Stimulated activated naive CD8-positive, alpha-beta T cell treated with anti-CD3 and anti-CD28 coated beads, Interleukin-15, amount 100 ng/mL, for 72 hours (primary cell): Measurements from ENCODE around the gene MAP6D1.

Source experiments
- ATAC-seq: fragments of 150-1000 bp; cut with Tn5 transposase; 2 replicates; pipeline ENCODE4 v1.10.0; 2021; ENCODE audit warnings: mild to moderate bottlenecking, moderate library complexity
- DNase-seq, 2 donors: peaks; one replicate each; pipeline ENCODE4 v3.0.0; 2021 to 2022
- H3K27ac Mint-ChIP-seq, 2 donors: one replicate each; pipeline ENCODE4 v1.8.0; 2022; ENCODE audit warnings: mild to moderate bottlenecking in 2 of 2, mixed read lengths in 2 of 2, moderate library complexity in 2 of 2
- H3K27me3 Mint-ChIP-seq: one replicate; pipeline ENCODE4 v1.8.0; 2022; ENCODE audit warnings: mixed read lengths
- H3K4me1 Mint-ChIP-seq: one replicate; pipeline ENCODE4 v1.8.0; 2022; ENCODE audit warnings: mild to moderate bottlenecking, mixed read lengths
- H3K4me3 Mint-ChIP-seq, 2 donors: one replicate each; pipeline ENCODE4 v1.8.0; 2022; ENCODE audit warnings: mild to moderate bottlenecking in 2 of 2, mixed read lengths in 2 of 2, moderate library complexity in 1 of 2
- H3K9me3 Mint-ChIP-seq, 2 donors: one replicate each; pipeline ENCODE4 v1.8.0; 2022; ENCODE audit warnings: mixed read lengths in 2 of 2

The MAP6D1 gene

DNA sequence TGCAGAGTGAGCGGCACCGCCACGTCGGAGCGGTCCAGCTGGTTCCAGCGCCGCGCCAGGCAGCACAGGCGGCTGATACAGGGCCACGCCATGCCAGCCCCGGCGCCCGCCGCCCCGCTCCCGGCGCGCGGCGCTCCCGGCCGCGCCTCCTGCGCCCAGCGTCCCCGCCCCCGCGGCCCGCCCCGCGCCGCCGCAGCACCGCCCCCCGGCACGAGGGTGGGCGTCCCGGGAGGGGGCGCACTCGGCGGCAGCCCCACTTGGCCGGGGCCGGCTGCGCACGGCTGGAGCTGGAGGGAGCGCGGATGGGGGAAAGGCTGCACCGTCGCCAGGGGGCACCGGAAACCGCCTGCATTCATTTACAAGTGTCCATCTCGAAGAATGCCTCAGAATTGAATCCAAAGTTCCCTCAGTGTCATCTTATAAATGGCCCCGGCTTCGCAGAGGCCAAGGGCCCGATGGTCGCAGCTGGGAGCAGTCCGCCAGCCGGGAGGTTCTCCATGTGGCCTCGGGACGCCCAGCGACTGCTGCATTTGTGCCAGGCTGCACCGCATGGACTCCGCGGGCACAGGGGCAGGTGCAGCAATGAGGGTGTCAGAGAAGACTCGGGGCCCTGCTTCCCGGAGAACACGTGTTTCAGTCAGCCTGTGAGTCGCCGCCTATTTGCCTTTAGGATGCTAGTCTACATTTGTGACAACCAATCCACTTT, at the start of gene MAP6D1:
Gene MAP6D1, minus strand, starts transcription at position 122 of the 706 bp plus-strand sequence. Its CDS starts 30 bp downstream, at position 92.
- peak within 1 kb of the TSS; percentile 72 to 82 for H3K4me3 Mint-ChIP-seq
- ATAC-seq: peak; percentile 78
- peaks cover 21% of the 10 kb centered on the region for H3K4me1 Mint-ChIP-seq
- DNase-seq: peak; percentile 55 to 61
- no peaks in the 10 kb centered on the region for H3K27me3 Mint-ChIP-seq
- H3K27ac Mint-ChIP-seq: peak within 1 kb of the TSS; percentile 43 to 78
- no peaks in the 10 kb centered on the region for H3K9me3 Mint-ChIP-seq

DNA sequence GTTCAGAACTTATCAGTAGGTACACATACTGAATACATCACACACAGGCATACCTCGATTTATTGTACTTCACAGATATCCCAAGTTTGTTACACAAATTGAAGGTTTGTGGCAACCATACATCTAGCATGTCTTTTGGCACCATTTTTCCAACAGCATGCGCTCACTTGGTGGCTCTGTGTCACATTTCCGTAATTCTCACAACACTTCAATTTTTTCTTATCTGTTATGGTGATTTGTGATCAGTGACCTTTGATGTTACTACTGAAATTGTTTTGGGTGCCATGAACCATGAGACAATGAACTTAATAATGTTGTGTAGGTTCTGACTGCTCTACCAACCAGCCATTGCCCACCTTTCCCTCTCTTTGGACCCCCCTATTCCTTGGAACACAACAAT, 48.5 kb upstream of the MAP6D1 start:
- peak overlapping the region in 1 of 2 donors; percentile 84 for H3K27ac Mint-ChIP-seq
- no peak overlapping the region for H3K4me3 Mint-ChIP-seq
- no peaks in the 10 kb centered on the region for H3K9me3 Mint-ChIP-seq
- H3K4me1 Mint-ChIP-seq: peaks cover 40% of the 10 kb centered on the region
- DNase-seq: no peak
- H3K27me3 Mint-ChIP-seq: no peaks in the 10 kb centered on the region
- ATAC-seq: no peak

GRCh38 chr3:183871541-183871940, 46.2 kb upstream of the MAP6D1 start:
- no peak overlapping the region for H3K4me3 Mint-ChIP-seq
- no peaks in the 10 kb centered on the region for H3K9me3 Mint-ChIP-seq
- no peaks in the 10 kb centered on the region for H3K27me3 Mint-ChIP-seq
- no peak for ATAC-seq
- DNase-seq: no peak
- peaks cover 31% of the 10 kb centered on the region for H3K4me1 Mint-ChIP-seq
- H3K27ac Mint-ChIP-seq: no peak overlapping the region

DNA sequence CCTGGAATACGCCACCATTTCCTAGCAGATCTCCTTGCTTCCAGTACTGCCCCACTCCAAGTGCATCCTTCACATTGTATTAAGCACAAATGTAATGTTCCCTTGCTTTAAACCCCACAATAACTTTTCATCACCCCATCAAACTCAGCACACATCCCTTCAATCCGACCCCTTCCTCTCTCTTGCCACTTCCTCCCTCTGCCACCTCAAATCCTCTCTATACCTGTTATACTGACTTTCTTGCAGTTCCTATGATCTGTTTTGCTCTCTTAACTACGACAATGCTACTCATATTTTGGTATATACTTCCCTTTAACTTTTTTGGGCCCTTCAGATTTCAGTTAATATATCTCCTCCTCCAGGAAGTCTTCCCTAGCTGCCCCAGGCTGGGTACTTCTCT, 45.2 kb upstream of the MAP6D1 start:
- Mint-ChIP-seq H3K4me3 (no peak overlapping the region), H3K27me3 (no peaks in the 10 kb centered on the region), H3K27ac (no peak overlapping the region), H3K9me3 (no peaks in the 10 kb centered on the region), H3K4me1 (peaks cover 30% of the 10 kb centered on the region)
- DNase-seq (no peak), ATAC-seq (peak; percentile 53)

DNA sequence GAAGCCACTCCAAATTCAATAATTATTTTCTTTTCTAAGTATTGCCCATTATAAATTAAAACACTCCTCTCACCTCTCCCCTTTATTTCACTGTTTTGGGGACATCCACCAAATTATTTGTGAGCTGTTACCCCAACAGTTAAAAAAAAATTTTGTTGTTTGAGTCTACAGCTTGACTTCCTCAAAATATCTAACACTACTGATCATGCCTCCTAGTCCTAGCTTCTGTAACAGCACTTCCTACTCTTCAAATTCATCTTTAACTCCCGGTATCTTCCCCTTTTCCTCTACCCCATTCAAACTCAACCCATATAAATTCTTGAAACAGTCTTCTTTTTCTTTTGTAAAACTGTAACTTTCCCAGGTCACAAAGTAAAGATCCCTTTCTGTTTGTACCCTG, 43.4 kb upstream of the MAP6D1 start:
- H3K27ac Mint-ChIP-seq: no peak overlapping the region
- H3K4me3 Mint-ChIP-seq: no peak overlapping the region
- ATAC-seq (no peak), DNase-seq (no peak)
- no peaks in the 10 kb centered on the region for H3K27me3 Mint-ChIP-seq
- peaks cover 30% of the 10 kb centered on the region for H3K4me1 Mint-ChIP-seq
- no peaks in the 10 kb centered on the region for H3K9me3 Mint-ChIP-seq

- H3K9me3 Mint-ChIP-seq: no peaks in the 10 kb centered on the region
- ATAC-seq (no peak), DNase-seq (no peak)
- no peaks in the 10 kb centered on the region for H3K4me1 Mint-ChIP-seq
- no peak overlapping the region for H3K4me3 Mint-ChIP-seq
- no peak overlapping the region for H3K27ac Mint-ChIP-seq
- H3K27me3 Mint-ChIP-seq: no peaks in the 10 kb centered on the region
These were observed 37.2 kb upstream of the MAP6D1 start for GRCh38 chr3:183862610-183863009.

- peaks cover 9% of the 10 kb centered on the region for H3K4me1 Mint-ChIP-seq
- ATAC-seq (no peak), DNase-seq (no peak)
- H3K27ac Mint-ChIP-seq: no peak overlapping the region
- no peaks in the 10 kb centered on the region for H3K27me3 Mint-ChIP-seq
- no peak overlapping the region for H3K4me3 Mint-ChIP-seq
- no peaks in the 10 kb centered on the region for H3K9me3 Mint-ChIP-seq
These were observed 32.5 kb upstream of the MAP6D1 start for GRCh38 chr3:183857863-183858262.

- H3K4me3 Mint-ChIP-seq: no peak overlapping the region
- no peak for DNase-seq
- ATAC-seq: no peak
- H3K27ac Mint-ChIP-seq: peak overlapping the region in 1 of 2 donors; percentile 35
- H3K9me3 Mint-ChIP-seq: no peaks in the 10 kb centered on the region
- H3K4me1 Mint-ChIP-seq: peaks cover 15% of the 10 kb centered on the region
- no peaks in the 10 kb centered on the region for H3K27me3 Mint-ChIP-seq
These were observed 29.1 kb upstream of the MAP6D1 start for GRCh38 chr3:183854318-183855035.

- H3K27me3 Mint-ChIP-seq: no peaks in the 10 kb centered on the region
- DNase-seq (no peak), ATAC-seq (no peak)
- H3K9me3 Mint-ChIP-seq: no peaks in the 10 kb centered on the region
- H3K4me3 Mint-ChIP-seq: no peak overlapping the region
- H3K27ac Mint-ChIP-seq: peak overlapping the region; percentile 63 to 80
- H3K4me1 Mint-ChIP-seq: peaks cover 24% of the 10 kb centered on the region
These were observed 20.4 kb upstream of the MAP6D1 start for GRCh38 chr3:183845608-183846288.

GRCh38 chr3:183845090-183845489, 19.7 kb upstream of the MAP6D1 start:
- no peak for ATAC-seq
- Mint-ChIP-seq H3K27me3 (no peaks in the 10 kb centered on the region), H3K4me3 (no peak overlapping the region), H3K27ac (peak overlapping the region; percentile 63 to 80), H3K4me1 (peaks cover 20% of the 10 kb centered on the region), H3K9me3 (no peaks in the 10 kb centered on the region)
- DNase-seq: no peak

- Mint-ChIP-seq H3K4me3 (no peak overlapping the region), H3K27me3 (no peaks in the 10 kb centered on the region), H3K27ac (peak overlapping the region in 1 of 2 donors; percentile 89), H3K9me3 (no peaks in the 10 kb centered on the region), H3K4me1 (peaks cover 18% of the 10 kb centered on the region)
- DNase-seq: no peak
- no peak for ATAC-seq
These were observed 19.2 kb upstream of the MAP6D1 start for GRCh38 chr3:183844606-183845005.

- H3K4me3 Mint-ChIP-seq: no peak overlapping the region
- H3K27ac Mint-ChIP-seq: no peak overlapping the region
- no peaks in the 10 kb centered on the region for H3K27me3 Mint-ChIP-seq
- ATAC-seq (no peak), DNase-seq (no peak)
- H3K4me1 Mint-ChIP-seq: peaks cover 5% of the 10 kb centered on the region
- no peaks in the 10 kb centered on the region for H3K9me3 Mint-ChIP-seq
These were observed 14.4 kb upstream of the MAP6D1 start for GRCh38 chr3:183839751-183840150.

DNA sequence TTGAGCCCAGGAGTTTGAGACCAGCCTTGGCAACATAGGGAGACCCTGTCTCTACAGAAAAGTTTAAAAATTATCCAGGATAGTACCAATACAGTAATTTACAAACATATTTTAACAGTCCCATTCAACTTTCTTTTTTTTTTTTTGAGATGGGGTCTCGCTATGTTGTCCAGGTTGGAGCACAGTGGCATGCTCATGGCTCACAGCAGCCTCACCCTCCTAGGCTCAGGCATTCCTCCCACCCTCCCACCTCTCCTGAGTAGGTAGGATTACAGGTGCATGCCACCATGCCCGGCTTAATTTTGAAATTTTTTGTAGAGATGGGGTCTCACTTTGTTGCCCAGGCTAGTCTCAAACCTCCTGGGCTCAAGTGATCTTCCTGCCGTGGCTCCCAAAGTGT, 12.5 kb upstream of the MAP6D1 start:
- ATAC-seq: no peak
- DNase-seq: no peak
- Mint-ChIP-seq H3K4me1 (no peaks in the 10 kb centered on the region), H3K4me3 (no peak overlapping the region), H3K9me3 (no peaks in the 10 kb centered on the region), H3K27me3 (no peaks in the 10 kb centered on the region), H3K27ac (no peak overlapping the region)

- Mint-ChIP-seq H3K4me3 (no peak overlapping the region), H3K4me1 (no peaks in the 10 kb centered on the region), H3K9me3 (no peaks in the 10 kb centered on the region), H3K27ac (no peak overlapping the region), H3K27me3 (no peaks in the 10 kb centered on the region)
- DNase-seq: no peak
- no peak for ATAC-seq
These were observed 12.0 kb upstream of the MAP6D1 start for GRCh38 chr3:183837390-183837789.

DNA sequence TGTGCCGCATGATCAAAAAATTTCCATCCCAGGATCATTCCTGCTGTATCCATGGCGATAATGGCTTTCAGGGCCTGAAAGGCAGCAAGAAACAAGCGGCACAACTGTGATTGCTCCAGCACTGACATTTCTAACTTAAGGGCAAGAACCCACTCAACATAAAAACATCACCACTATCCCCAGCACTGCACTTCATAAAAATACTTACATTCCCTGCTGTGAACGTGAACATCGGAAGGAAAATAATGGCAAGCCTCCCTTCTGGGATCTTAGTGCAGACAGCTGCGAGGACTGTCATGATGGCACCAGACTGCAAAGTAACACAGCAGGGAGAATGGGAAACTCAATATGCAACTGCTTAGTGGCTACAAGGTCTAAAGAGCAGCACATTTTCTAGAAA, 8.1 kb upstream of the MAP6D1 start:
- Mint-ChIP-seq H3K9me3 (no peaks in the 10 kb centered on the region), H3K4me1 (no peaks in the 10 kb centered on the region), H3K27ac (peak overlapping the region in 1 of 2 donors; percentile 33), H3K27me3 (no peaks in the 10 kb centered on the region), H3K4me3 (no peak overlapping the region)
- no peak for ATAC-seq
- no peak for DNase-seq

GRCh38 chr3:183830187-183830586, 4.8 kb upstream of the MAP6D1 start:
- DNase-seq: no peak
- Mint-ChIP-seq H3K27ac (peak overlapping the region in 1 of 2 donors; percentile 95), H3K4me1 (peaks cover 7% of the 10 kb centered on the region), H3K27me3 (no peaks in the 10 kb centered on the region), H3K4me3 (no peak overlapping the region), H3K9me3 (no peaks in the 10 kb centered on the region)
- no peak for ATAC-seq
